ENCODE measurements around the gene LRTM2.

The LRTM2 gene

GRCh38 chr12:1820191-1820895 lies at the start of gene LRTM2:
Gene LRTM2 (plus strand): TSS chr12:1820565. CDS start chr12:1828149, 7,584 bp downstream.
- no peak for DNase-seq (ENCODE audit: low read depth, low spot score)

GRCh38 chr12:1773937-1774655 lies 46.3 kb upstream of the LRTM2 start:
- no peak for DNase-seq (ENCODE audit: low read depth, low spot score)

GRCh38 chr12:1776170-1776921 lies 44.0 kb upstream of the LRTM2 start:
- DNase-seq (ENCODE audit: low read depth, low spot score), result no peak

GRCh38 chr12:1777798-1778197 lies 42.6 kb upstream of the LRTM2 start:
- no peak for DNase-seq (ENCODE audit: low read depth, low spot score)

- no peak for DNase-seq (ENCODE audit: low read depth, low spot score)
Observed at GRCh38 chr12:1778911-1779310, 41.5 kb upstream of the LRTM2 start.

GRCh38 chr12:1779783-1780182 lies 40.6 kb upstream of the LRTM2 start:
- DNase-seq (ENCODE audit: low read depth, low spot score), result no peak

GRCh38 chr12:1781772-1782171 lies 38.6 kb upstream of the LRTM2 start:
- DNase-seq (ENCODE audit: low read depth, low spot score), result no peak

- DNase-seq (ENCODE audit: low read depth, low spot score), result no peak
Observed at GRCh38 chr12:1782215-1782614, 38.1 kb upstream of the LRTM2 start.

GRCh38 chr12:1787714-1788113 lies 32.7 kb upstream of the LRTM2 start:
- DNase-seq (ENCODE audit: low read depth, low spot score), result no peak

- DNase-seq (ENCODE audit: low read depth, low spot score), result no peak
Observed at GRCh38 chr12:1790444-1790843, 29.9 kb upstream of the LRTM2 start.

GRCh38 chr12:1791104-1791841 lies 29.1 kb upstream of the LRTM2 start:
- DNase-seq (ENCODE audit: low read depth, low spot score), result peak; percentile 39

- no peak for DNase-seq (ENCODE audit: low read depth, low spot score)
Observed at GRCh38 chr12:1792406-1792805, 28.0 kb upstream of the LRTM2 start.

GRCh38 chr12:1793426-1794210 lies 26.7 kb upstream of the LRTM2 start:
- no peak for DNase-seq (ENCODE audit: low read depth, low spot score)

GRCh38 chr12:1794440-1795090 lies 25.8 kb upstream of the LRTM2 start:
- DNase-seq (ENCODE audit: low read depth, low spot score), result no peak

- DNase-seq (ENCODE audit: low read depth, low spot score), result no peak
Observed at GRCh38 chr12:1795221-1795784, 25.1 kb upstream of the LRTM2 start.

- peak; percentile 89 for DNase-seq (ENCODE audit: low read depth, low spot score)
Observed at GRCh38 chr12:1795785-1796514, 24.4 kb upstream of the LRTM2 start.

GRCh38 chr12:1796515-1797010 lies 23.8 kb upstream of the LRTM2 start:
- peak; percentile 18 for DNase-seq (ENCODE audit: low read depth, low spot score)

GRCh38 chr12:1797011-1797901 lies 23.1 kb upstream of the LRTM2 start:
- DNase-seq (ENCODE audit: low read depth, low spot score), result no peak
